ENCODE measurements around the gene PTPRM. TPM values are rescaled to one million over a fixed set of nuclear protein-coding genes. Genes with fewer than 3 reads are reported as not detected.

The PTPRM gene
- polyA plus RNA-seq, 3 donors: 0.04 to 2.1 (median 0.66) TPM

DNA sequence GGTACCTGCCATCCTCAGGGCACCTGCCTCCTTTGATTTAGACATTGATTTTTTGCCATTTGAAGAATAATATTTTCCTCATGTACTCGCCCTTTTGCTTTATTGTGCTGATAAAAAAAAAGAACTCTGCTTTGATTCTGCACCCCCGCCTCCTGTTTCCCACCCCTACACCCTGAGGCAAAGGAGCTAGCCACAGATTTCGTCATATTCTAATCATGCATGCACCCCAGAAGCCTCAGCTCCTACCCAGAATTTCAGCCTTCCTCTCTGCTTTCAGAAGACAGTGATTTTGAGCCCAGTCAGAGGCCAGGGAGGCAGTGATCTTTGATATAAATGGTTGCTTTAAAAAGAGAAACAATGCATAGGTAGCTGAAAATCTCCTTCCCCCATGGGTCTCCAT lies 329.0 kb downstream of the PTPRM start:
- no peaks in the 10 kb centered on the region for H3K36me3 Mint-ChIP-seq
- H3K79me2 ChIP-seq (ENCODE audit: insufficient read depth, low read length): no peaks in the 10 kb centered on the region
- H3K4me1 Mint-ChIP-seq: no peaks in the 10 kb centered on the region
- no peak overlapping the region for H2AFZ ChIP-seq (ENCODE audit: insufficient read depth, low read depth, low read length, poor library complexity, severe bottlenecking)
- H3K9me3 ChIP-seq (replicated peaks in 1 of 2; ENCODE audit: control insufficient read depth in 1 of 2, insufficient read depth in 1 of 2, low read length in 2 of 2): no peaks in the 10 kb centered on the region
- TF ChIP-seq, protein P1, sequence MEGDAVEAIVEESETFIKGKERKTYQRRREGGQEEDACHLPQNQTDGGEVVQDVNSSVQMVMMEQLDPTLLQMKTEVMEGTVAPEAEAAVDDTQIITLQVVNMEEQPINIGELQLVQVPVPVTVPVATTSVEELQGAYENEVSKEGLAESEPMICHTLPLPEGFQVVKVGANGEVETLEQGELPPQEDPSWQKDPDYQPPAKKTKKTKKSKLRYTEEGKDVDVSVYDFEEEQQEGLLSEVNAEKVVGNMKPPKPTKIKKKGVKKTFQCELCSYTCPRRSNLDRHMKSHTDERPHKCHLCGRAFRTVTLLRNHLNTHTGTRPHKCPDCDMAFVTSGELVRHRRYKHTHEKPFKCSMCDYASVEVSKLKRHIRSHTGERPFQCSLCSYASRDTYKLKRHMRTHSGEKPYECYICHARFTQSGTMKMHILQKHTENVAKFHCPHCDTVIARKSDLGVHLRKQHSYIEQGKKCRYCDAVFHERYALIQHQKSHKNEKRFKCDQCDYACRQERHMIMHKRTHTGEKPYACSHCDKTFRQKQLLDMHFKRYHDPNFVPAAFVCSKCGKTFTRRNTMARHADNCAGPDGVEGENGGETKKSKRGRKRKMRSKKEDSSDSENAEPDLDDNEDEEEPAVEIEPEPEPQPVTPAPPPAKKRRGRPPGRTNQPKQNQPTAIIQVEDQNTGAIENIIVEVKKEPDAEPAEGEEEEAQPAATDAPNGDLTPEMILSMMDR (IDR thresholded peaks at IDR 0.05): no peak
- intact Hi-C loops (cut with micrococcal nuclease): no loop called here
- H3K27me3 Mint-ChIP-seq (ENCODE audit: low read depth in 3 of 3): no peaks in the 10 kb centered on the region
- no peak for DNase-seq
- H3K4me1 ChIP-seq (ENCODE audit: control insufficient read depth in 1 of 2, insufficient read depth in 2 of 2, low read length in 2 of 2): no peaks in the 10 kb centered on the region
- no peak overlapping the region for H3K4me2 ChIP-seq (replicated peaks; ENCODE audit: extremely low read depth, low read length, poor library complexity, severe bottlenecking)
- no peak overlapping the region for H3K4me3 Mint-ChIP-seq
- no peak overlapping the region for H3K9ac ChIP-seq (ENCODE audit: insufficient read depth, low read length, poor library complexity, severe bottlenecking)
- H3K27ac Mint-ChIP-seq: no peak overlapping the region
- H4K20me1 ChIP-seq (ENCODE audit: insufficient read depth, low read length): no peaks in the 10 kb centered on the region
- H3K4me3 ChIP-seq (replicated peaks in 1 of 3; ENCODE audit: low read depth in 2 of 3, low read length in 3 of 3): no peak overlapping the region
- H3K27ac ChIP-seq (ENCODE audit: low read depth in 1 of 2, low read length in 2 of 2): no peak overlapping the region
- no peaks in the 10 kb centered on the region for H3K36me3 ChIP-seq (replicated peaks in 1 of 2; ENCODE audit: control insufficient read depth in 1 of 2, insufficient read depth in 2 of 2, low read length in 2 of 2)
- peaks cover 0 to 3% (median 0%) of the 10 kb centered on the region in 7 donors for H3K9me3 Mint-ChIP-seq
- WGBS (ENCODE audit: insufficient coverage): no CpG with 5 or more reads among the region's 3 CpGs
- no peaks in the 10 kb centered on the region for H3K27me3 ChIP-seq (ENCODE audit: control insufficient read depth in 2 of 2, insufficient read depth in 2 of 2, low read length in 2 of 2)

DNA sequence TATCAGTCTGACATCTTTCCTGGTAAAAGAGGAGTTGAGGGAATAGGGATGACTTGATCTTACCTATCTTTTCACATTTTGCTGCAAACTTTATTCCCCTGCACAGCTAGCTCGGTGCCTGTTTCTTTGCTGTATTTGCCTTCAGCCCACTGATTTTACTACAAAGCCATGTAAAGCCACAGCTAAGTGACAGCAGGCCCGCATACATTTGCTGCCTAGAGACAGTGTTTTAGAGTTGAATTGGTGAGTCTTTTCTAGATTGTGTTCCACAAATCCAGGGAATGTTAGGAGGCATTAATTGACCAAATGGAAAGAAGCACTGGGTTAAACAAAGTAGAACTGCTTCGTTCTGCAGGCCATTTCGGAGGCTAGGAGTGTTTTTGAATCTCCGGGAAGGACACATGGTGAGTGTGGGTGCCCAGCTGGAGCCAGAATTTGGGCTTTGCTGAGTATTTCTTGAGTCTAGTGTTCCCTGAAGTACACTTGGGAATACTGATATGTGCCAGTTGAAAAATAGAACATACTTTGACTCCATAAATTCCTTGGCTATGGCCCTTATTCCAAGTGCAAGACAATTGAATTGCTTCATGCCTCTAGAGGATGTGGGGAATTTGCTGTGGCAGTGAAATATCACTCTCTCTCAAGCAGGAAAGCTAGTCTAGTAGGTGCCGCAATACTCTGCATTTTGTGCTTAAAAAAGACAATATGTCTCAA lies 329.8 kb downstream of the PTPRM start:
- H2AFZ ChIP-seq (ENCODE audit: insufficient read depth, low read depth, low read length, poor library complexity, severe bottlenecking): no peak overlapping the region
- no peaks in the 10 kb centered on the region for H3K27me3 ChIP-seq (ENCODE audit: control insufficient read depth in 2 of 2, insufficient read depth in 2 of 2, low read length in 2 of 2)
- Mint-ChIP-seq H3K27ac (no peak overlapping the region), H3K9me3 (peaks cover 0 to 2% (median 0%) of the 10 kb centered on the region in 7 donors), H3K4me3 (no peak overlapping the region), H3K27me3 (ENCODE audit: low read depth in 3 of 3) (no peaks in the 10 kb centered on the region), H3K4me1 (no peaks in the 10 kb centered on the region), H3K36me3 (no peaks in the 10 kb centered on the region)
- no peaks in the 10 kb centered on the region for H3K79me2 ChIP-seq (ENCODE audit: insufficient read depth, low read length)
- no peak overlapping the region for H3K9ac ChIP-seq (ENCODE audit: insufficient read depth, low read length, poor library complexity, severe bottlenecking)
- WGBS (ENCODE audit: insufficient coverage): 98% methylated on average over 5 of the region's 6 CpGs
- TF ChIP-seq, protein P1 (IDR thresholded peaks at IDR 0.05): no peak
- no peaks in the 10 kb centered on the region for H3K36me3 ChIP-seq (replicated peaks in 1 of 2; ENCODE audit: control insufficient read depth in 1 of 2, insufficient read depth in 2 of 2, low read length in 2 of 2)
- H3K27ac ChIP-seq (ENCODE audit: low read depth in 1 of 2, low read length in 2 of 2): no peak overlapping the region
- no peaks in the 10 kb centered on the region for H4K20me1 ChIP-seq (ENCODE audit: insufficient read depth, low read length)
- H3K4me2 ChIP-seq (replicated peaks; ENCODE audit: extremely low read depth, low read length, poor library complexity, severe bottlenecking): no peak overlapping the region
- H3K4me3 ChIP-seq (replicated peaks in 1 of 3; ENCODE audit: low read depth in 2 of 3, low read length in 3 of 3): no peak overlapping the region
- H3K4me1 ChIP-seq (ENCODE audit: control insufficient read depth in 1 of 2, insufficient read depth in 2 of 2, low read length in 2 of 2): no peaks in the 10 kb centered on the region
- DNase-seq: no peak
- intact Hi-C loops (cut with micrococcal nuclease): no loop called here
- H3K9me3 ChIP-seq (replicated peaks in 1 of 2; ENCODE audit: control insufficient read depth in 1 of 2, insufficient read depth in 1 of 2, low read length in 2 of 2): no peaks in the 10 kb centered on the region
